ENCODE results near the gene PDCD7.
"Not testable (repeated sequence)": the region's sequence is repeated elsewhere in the genome, so short reads cannot be mapped to it uniquely, and the experiment has no call there.

Gene PDCD7, protein sequence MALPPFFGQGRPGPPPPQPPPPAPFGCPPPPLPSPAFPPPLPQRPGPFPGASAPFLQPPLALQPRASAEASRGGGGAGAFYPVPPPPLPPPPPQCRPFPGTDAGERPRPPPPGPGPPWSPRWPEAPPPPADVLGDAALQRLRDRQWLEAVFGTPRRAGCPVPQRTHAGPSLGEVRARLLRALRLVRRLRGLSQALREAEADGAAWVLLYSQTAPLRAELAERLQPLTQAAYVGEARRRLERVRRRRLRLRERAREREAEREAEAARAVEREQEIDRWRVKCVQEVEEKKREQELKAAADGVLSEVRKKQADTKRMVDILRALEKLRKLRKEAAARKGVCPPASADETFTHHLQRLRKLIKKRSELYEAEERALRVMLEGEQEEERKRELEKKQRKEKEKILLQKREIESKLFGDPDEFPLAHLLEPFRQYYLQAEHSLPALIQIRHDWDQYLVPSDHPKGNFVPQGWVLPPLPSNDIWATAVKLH

DNA sequence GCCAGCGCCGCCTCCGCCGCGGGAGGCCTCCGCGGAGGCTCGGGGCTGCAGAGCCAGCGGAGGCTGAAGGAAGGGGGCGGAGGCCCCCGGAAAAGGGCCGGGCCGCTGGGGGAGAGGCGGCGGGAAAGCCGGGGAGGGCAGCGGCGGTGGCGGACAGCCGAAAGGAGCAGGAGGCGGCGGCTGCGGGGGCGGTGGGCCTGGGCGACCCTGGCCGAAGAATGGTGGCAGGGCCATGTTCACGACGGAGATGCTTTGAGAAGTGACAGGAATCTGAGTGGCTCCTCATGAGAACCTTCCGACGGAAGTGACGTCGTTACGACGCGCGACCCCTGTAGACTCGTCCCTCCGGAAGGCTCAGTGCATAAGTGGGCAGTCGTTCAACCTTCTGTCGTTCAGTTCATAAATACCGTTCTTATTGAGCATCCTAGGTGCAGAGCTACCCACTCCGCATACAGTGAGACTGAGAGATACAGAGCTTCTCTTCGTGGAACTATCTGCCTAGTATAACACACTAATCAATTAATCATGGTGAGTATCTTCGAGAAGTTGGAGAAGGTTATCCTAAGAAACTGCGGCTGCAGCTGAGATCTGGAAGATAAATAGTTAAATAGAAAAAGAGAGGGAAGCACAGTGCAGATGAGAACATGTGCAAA lies at the start of gene PDCD7:
PDCD7 (minus strand) TSS at position 261 of the 653 bp plus-strand sequence; CDS start at position 234, 27 bp downstream.
- DNase-seq (ENCODE audit: low spot score) = peak; percentile 92

DNA sequence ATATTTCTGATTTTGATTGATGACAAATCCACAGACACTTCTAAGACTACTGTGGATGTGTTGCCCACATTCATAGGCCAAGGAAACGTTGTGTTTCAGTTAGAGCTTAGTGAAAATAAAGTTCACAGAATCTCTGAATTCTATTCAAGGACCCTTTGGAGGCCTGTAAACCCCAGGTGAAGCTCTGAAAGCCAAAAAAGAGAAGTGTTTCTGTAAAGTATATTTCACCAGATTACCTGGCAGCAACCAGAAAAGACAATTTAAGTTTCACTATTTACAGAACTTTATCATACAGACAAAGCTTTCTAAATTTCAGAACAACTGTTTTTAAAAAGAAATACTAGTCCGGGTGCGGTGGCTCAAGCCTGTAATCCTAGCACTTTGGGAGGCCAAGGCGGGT lies 48.9 kb upstream of the PDCD7 start:
- DNase-seq (ENCODE audit: low spot score) = no peak

DNA sequence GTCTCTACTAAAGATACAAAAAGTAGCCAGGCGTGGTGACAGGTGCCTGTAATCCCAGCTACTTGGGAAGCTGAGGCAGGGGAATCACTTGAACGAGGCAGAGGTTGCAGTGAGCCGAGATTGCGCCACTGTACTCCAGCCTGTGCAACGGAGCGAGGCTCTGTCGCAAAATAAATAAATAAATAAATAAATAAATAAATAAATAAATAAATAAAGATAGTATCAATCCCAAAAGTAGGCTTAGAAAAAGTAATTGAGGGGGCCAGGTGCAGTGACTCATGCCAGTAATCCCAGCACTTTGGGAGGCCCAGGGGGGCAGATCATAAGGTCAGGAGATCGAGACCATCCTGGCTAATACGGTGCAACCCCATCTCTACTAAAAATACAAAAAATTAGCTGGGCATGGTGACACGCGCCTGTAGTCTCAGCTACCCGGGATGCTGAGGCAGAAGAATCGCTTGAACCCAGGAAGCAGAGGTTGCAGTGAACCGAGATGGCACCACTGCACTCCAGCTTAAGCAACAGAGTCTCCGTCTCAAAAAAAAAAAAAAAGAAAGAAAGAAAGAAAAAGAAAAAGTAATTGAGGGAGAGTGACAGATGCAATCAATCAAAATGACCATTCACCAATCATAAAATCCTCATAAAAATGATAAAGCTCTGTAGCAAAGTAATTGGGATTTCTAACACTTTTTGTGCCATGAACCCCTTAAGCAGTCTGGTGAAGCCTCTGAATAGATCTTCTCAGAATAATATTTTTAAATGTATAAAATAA lies 48.2 kb upstream of the PDCD7 start:
- not testable (repeated sequence) for DNase-seq (ENCODE audit: low spot score)

DNA sequence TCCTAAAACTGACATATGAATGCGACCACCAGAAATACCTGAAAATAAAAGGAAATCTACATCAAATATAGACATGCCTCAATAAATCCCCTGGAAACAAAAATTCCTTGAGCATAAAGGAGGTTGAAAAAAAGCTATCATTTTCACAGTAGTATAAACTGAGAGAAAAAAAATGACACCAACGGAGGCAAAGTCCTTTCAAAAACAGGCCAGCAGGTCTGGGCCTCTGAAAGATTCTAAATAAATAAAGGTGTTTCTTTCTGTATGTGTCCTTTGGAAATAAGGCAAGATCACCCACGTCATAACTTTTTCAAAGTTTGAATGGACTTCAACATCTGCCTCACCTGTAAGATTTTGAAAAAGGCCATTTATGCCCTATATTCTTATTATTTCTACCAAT lies 46.6 kb upstream of the PDCD7 start:
- DNase-seq (ENCODE audit: low spot score) = no peak

DNA sequence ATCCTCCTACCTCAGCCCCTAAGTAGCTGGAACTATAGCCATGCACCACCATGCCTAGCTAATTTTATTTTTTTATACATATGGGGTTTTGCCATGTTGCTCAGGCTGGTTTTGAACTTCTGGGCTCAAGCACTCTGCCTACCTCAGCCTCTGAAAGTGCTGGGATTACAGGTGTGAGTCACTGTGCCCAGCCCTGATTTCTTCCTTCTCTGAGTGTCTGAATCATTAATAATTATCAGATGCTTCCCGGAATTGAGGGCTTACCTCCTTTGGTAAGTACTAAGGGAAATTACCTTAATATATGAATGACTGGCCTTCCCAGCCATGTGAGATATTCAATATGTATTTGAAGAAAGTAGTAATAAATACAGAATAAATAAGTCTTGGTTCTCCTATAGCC lies 44.3 kb upstream of the PDCD7 start:
- DNase-seq (ENCODE audit: low spot score) = no peak

DNA sequence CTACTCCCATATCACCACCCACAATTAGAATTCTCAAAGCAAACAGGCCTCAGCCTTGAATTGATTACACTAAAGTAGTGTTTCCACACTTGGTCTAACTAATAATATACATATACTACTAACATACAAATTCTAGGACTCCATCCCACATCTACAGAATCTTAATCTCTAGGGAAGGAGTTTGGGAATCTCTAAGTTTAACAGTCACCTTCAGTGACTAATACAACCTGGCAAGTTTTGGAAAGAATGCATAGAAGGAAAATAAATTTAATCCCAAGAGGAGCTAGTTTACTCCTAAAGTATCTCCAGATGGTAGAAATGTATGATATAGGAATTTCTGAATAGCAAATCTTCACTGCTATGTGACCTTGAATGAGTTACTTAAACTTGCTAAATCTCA lies 42.4 kb upstream of the PDCD7 start:
- no peak for DNase-seq (ENCODE audit: low spot score)

DNA sequence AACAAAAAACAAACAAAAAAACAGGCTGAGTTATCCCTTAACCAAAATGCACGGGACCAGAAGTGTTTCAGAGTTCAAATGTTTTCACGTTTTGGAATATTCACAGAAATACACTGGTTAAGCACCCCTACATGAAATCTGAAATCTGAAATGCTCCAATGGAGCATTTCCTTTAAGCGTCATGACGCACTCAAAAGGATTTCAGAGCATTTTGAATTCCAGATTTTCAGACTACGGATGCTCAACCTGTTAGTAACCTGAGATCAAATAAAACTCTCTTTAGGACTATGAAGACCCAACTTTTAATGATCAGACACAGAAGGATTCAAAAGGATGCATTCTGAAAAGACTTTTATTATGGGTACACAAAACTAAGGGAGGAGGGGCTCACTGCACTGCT lies 41.9 kb upstream of the PDCD7 start:
- DNase-seq (ENCODE audit: low spot score) = no peak

DNA sequence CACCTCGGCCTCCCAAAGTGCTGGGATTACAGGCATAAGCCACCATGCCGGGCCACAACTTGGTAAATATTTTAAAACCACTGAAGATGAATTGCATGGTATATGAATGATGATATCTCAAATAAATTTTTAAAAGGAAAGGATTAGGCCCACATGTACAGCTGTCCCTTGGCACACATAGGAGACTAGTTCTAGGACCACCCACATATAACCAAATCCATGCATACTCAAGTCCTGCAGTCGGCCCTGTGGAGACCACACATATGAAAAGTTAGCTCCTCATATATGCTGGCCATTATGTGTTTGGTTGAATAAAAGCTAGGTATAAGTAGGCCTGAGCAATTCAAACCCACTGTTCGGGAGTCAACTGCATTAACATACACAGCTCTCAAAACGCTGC lies 40.9 kb upstream of the PDCD7 start:
- no peak for DNase-seq (ENCODE audit: low spot score)

DNA sequence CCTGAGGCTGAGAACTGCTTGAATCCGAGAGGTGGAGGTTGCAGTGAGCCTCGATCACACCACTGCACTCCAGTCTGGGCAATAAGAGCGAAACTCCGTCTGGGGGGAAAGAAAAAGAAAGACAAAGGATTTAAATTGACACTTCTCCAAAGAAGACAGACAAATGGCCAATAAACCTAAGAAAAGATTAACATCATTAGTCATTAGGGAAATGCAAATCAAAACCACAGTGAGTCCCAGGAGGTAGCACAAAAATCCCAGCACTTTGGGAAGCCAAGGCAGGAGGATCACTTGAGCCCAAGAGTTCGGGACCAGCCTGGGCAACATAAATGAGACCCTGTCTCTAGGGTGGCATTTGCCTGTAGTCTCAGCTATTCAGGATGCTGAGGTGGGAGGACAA lies 38.9 kb upstream of the PDCD7 start:
- DNase-seq (ENCODE audit: low spot score) = no peak

DNA sequence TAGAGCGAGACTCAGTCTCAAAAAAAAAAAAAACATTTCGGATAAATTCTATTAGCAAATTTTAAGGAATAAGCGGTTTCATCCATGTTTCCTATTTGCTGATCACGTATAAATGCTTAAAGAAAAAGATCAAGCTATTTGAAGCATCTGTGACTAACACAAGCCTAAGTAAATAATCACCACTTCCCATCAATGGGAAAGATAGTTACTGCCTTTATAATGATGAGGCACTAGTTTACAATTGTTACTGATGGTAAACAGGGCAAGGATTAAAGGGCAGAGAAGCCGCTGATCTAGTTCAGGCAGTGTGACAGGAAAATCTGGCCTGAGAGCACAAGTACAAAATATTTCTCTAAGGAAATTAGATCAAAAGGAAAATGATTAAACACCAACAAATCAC lies 37.8 kb upstream of the PDCD7 start:
- DNase-seq (ENCODE audit: low spot score) = no peak

DNA sequence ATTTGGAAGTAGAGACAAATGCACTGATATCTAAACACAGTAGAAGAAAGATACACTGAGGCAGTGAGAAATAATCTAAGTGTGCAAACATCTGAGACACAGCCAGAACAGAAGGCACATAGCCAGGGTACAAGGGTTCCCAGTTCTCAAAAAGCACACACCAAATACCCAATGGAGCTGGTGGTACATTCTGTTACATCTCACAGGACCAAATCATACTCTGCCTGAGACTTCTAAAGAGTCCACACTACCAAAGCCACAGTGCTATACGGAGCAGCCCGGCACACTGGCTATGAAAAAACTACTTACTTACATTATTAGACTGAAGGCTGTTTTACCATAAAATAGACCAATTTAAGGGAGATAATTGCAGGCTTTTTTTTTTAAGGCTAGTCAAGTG lies 32.3 kb upstream of the PDCD7 start:
- no peak for DNase-seq (ENCODE audit: low spot score)

DNA sequence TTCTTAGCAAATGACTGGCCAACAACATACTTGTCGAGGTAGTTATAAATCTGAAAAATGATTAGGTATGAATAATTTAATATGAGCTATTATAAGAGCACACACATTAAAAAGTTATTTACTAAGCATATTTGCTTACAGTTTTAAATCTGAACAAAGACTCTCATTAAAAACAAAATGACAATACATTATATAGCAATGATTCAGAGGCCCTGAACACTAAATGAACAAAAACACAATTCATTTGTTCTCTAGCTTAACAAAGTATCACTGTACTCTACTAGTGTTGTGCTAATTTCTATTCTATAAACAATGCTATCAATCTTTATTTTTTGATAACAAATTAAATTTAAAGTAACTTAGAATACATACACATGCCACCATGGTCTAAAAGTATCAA lies 30.5 kb upstream of the PDCD7 start:
- no peak for DNase-seq (ENCODE audit: low spot score)

DNA sequence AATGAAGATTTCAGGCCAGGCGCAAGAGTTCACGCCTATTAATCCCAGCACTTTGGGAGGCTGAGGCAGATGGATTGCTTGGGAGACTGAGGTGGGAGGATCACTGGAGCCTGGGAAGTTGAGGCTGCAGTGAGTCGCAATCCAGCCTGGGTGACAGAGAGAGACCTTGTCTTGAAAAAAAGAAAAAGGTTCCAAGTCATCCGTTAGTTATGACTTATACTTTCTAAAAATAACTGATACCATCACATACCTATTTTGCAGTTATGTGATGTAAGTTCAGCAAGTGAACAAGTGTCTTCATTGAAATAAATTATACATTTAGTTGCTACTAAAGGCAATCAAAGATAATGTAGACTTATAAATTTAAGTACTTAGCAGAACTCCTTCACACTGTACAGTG lies 29.4 kb upstream of the PDCD7 start:
- no peak for DNase-seq (ENCODE audit: low spot score)

DNA sequence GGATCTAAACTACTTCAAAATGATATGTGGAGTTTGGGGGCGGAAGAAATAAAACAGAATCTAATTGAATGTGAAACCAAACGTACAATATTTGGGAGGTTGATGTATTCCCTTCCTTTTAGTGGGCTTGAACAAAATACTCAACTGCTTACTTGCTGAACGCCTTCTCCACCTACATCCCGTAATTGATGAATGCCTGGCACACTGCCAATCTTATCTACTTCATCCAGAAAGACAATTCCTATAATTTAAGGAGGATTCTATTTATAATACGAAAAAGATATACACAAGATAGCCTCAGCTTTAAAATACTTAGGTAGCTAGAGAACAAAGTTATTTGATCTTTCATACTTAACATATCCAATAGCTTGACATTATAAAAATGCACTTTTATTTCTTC lies 23.1 kb upstream of the PDCD7 start:
- no peak for DNase-seq (ENCODE audit: low spot score)

DNA sequence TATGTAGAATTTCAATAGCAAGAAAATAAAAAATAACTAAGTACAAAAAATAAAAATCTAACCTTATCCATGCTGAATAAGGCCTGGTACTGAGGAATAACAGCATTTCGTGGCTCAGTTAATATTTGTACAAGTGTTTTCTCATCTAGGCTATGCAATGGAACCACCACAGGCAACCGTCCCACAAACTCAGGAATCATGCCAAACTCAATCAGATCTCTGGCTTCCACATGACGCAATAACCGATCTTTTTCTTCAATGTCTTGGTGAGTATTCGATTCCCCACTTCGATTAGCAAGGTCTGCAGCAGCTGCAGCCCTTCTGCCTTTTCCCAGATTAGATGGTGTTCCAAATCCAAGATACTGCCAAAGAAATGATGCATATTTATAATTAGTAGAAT lies 21.1 kb upstream of the PDCD7 start:
- no peak for DNase-seq (ENCODE audit: low spot score)

DNA sequence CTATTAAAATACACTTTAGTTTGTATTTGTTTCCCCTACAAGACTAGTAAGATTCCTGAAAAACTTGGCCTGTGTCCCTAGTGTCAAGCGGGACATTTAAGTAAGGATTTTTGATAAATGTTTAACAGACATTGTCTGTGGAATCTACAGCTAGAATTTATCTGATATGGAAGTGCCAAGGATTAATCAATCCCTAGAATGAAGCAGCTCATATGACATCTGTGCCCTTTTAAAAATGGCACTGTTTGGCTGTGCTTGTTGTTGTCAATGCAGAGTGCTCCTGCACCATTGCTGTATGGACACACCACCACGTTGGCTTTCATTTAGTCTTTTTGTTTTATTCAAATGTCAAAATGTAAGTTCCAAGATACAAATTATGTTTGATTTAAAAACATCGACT lies 14.3 kb upstream of the PDCD7 start:
- DNase-seq (ENCODE audit: low spot score) = no peak

DNA sequence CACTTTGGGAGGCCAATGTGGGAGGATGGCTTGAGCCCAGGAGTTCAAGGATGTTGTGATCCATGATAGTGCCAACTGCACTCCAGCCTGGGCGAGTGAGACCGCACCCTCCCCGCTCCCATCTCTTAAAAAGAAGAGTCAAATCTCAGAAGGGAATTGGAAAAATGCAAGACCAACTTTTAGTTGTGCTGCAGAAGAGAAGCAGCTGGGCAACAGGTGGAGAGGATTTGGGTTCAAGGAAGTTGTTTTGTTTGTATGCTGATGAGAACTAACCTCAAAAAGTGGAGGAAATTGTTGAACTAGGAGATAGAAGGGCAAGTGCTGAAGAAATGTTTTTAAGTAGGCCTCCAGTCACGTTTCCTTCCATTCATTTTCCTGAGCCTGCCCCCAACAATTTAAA lies 12.8 kb upstream of the PDCD7 start:
- no peak for DNase-seq (ENCODE audit: low spot score)

DNA sequence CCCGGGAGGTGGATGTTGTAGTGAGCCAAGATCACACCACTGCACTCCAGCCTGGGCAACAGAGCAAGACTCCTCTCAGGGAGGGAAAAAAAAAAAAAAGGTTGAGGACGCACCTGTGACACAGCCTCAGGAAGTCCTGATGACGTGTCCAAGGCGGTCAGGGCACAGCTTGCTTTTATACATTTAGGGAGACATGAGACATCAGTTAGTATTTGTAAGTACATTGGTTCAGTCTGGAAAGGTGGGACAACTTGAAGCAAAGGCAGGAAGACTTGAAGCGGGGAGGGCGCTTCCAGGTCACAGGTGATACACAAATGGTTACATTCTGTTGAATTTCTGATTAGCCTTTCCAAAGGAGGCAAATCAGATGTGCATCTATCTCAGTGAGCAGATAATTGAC lies 5.0 kb upstream of the PDCD7 start:
- not testable (repeated sequence) for DNase-seq (ENCODE audit: low spot score)

DNA sequence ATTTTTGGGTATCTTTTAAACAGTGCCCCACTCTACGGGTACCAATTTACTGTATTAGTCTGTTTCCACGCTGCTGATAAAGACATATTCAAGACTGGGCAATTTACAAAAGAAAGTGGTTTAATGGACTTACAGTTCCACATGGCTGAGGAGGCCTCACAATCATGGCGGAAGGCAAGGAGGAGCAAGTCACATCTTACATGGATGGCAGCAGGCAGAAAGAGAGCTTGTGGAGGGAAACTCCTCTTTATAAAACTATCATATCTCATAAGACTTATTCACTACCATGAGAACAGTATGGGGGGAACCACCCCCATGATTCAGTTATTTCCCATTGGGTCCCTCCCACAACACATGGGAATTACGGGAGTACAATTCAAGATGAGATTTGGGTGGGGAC lies 4.3 kb upstream of the PDCD7 start:
- DNase-seq (ENCODE audit: low spot score) = not testable (repeated sequence)

DNA sequence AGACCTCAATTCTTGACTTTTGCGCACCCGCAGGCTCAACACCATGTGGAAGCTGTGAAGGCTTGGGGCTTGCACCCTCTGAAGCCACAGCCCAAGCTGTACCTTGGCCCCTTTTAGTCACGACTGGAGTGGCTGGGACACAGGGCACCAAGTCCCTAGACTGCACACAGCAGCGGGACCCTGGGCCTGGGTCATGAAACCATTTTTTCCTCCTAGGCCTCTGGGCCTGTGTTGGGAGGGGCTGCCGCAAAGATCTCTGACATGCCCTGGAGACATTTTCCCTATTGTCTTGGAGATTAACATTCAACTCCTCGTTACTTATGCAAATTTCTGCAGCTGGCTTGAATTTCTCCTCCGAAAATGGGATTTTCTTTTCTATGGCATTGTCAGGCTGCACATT lies 3.5 kb upstream of the PDCD7 start:
- not testable (repeated sequence) for DNase-seq (ENCODE audit: low spot score)

DNA sequence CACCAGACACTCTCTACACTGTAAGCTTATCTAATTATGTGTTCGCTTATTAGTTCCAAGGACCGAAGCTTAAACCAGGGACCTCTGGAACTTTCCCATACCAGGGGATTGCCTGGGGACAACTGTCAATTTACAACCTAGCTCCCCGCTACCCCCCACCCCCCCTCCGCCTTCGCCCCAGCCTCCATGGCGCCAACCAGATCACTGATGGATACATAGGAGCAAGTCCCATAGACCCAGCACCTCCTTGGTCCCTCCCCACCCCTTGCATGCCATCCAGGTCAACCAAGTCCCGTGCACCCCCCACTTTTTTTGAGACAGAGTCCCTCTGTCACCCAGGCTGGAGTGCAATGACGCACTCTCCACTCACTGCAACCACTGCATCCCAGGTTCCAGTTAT lies 930 bp upstream of the PDCD7 start:
- DNase-seq (ENCODE audit: low spot score) = no peak

DNA sequence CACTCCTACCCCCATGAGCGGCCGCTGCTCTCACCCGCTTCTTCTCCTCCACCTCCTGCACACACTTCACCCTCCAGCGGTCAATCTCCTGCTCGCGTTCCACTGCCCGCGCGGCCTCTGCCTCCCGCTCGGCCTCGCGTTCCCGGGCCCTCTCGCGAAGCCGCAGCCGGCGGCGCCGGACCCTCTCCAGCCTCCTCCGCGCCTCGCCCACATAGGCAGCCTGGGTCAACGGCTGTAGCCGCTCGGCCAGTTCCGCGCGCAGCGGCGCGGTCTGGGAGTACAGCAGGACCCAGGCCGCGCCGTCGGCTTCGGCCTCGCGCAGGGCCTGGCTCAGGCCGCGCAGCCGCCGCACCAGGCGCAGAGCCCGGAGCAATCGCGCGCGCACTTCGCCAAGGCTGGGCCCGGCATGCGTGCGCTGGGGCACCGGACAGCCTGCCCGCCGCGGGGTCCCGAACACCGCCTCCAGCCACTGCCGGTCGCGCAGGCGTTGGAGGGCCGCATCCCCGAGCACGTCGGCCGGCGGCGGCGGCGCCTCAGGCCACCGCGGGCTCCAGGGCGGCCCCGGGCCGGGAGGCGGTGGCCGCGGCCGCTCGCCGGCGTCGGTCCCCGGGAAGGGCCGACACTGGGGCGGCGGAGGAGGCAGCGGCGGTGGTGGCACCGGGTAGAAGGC lies 595 bp downstream of the PDCD7 start:
- peak; percentile 77 for DNase-seq (ENCODE audit: low spot score)

Measured in D341Med (cell line).